GM12875 (cell line): ENCODE data around the gene AUNIP.

Experiments used
- H3K4me3 ChIP-seq: one replicate; pipeline ENCODE4 v1.5.1; 2011; ENCODE audit warnings: low read depth, low read length, control low read depth
- CTCF ChIP-seq: IDR thresholded peaks from 2 replicates; pipeline ENCODE4 v1.5.1; 2011; ENCODE audit warnings: low read depth, mild to moderate bottlenecking, control low read depth, inconsistent platforms, low read length, moderate library complexity, borderline replicate concordance; ENCODE audit not compliant: insufficient read depth

AUNIP gene

GRCh38 chr1:25829046-25829445 is 30.2 kb downstream of the AUNIP start:
- H3K4me3 ChIP-seq: no peak overlapping the region
- no peak for TF ChIP-seq CTCF

- H3K4me3 ChIP-seq: no peak overlapping the region
- TF ChIP-seq CTCF: no peak
These were observed 30.8 kb downstream of the AUNIP start for GRCh38 chr1:25828491-25828890.

- TF ChIP-seq CTCF: no peak
- no peak overlapping the region for H3K4me3 ChIP-seq
These were observed 32.7 kb downstream of the AUNIP start for GRCh38 chr1:25826571-25826970.

- TF ChIP-seq CTCF: no peak
- H3K4me3 ChIP-seq: no peak overlapping the region
These were observed 33.7 kb downstream of the AUNIP start for GRCh38 chr1:25825605-25826004.

- no peak for TF ChIP-seq CTCF
- H3K4me3 ChIP-seq: no peak overlapping the region
These were observed 37.6 kb downstream of the AUNIP start for GRCh38 chr1:25821630-25822091.

GRCh38 chr1:25821112-25821476 is 38.2 kb downstream of the AUNIP start:
- TF ChIP-seq CTCF: no peak
- H3K4me3 ChIP-seq: peak overlapping the region; percentile 96

GRCh38 chr1:25820247-25821111 is 38.8 kb downstream of the AUNIP start:
- no peak for TF ChIP-seq CTCF
- H3K4me3 ChIP-seq: peak overlapping the region; percentile 96
